HG02938 (cell line): ENCODE measurements around the gene S100A1.
"Not testable (repeated sequence)": the region's sequence is repeated elsewhere in the genome, so short reads cannot be mapped to it uniquely, and the experiment has no call there.

Experiments
- ATAC-seq: cut with Tn5 transposase; IDR thresholded peaks from one replicate; pipeline ENCODE4 v1.9.1; 2021; ENCODE audit warnings: mild to moderate bottlenecking, moderate library complexity; ENCODE audit not compliant: unreplicated experiment

The S100A1 gene

DNA sequence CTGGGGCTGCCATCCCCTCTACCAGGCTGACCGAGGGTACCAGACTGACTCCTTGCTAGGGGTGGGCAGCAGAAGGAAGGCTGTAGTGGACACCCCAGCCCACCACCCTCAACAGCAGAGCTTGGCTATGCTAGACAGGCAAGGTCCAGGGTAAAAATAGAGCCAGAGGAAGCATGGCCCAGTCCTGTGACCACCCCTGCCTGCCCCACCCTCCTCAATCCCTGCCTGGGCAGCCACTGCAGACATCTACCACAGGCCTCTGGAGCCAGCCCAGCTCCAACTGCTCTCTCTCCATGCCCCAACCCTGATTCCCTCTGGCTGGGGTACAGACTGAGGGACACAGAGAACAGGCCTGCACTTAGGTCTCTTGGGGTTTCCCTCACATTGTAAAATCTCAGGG is 1.7 kb downstream of the S100A1 start:
- ATAC-seq = no peak

DNA sequence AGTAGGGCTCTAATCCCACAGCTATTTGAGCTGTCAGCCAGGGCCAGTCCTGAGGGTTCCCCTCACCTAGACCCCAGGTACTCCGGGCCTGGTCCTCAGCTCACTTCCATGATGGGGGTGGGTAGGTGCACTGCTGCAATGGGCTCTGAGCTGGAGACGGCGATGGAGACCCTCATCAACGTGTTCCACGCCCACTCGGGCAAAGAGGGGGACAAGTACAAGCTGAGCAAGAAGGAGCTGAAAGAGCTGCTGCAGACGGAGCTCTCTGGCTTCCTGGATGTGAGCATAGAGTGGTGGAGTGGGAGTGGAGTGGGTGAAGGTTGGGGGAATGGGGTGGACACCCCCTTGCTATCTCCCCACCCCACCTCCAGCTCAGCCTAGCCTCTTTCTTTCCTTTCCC is 2.1 kb downstream of the S100A1 start:
- no peak for ATAC-seq

DNA sequence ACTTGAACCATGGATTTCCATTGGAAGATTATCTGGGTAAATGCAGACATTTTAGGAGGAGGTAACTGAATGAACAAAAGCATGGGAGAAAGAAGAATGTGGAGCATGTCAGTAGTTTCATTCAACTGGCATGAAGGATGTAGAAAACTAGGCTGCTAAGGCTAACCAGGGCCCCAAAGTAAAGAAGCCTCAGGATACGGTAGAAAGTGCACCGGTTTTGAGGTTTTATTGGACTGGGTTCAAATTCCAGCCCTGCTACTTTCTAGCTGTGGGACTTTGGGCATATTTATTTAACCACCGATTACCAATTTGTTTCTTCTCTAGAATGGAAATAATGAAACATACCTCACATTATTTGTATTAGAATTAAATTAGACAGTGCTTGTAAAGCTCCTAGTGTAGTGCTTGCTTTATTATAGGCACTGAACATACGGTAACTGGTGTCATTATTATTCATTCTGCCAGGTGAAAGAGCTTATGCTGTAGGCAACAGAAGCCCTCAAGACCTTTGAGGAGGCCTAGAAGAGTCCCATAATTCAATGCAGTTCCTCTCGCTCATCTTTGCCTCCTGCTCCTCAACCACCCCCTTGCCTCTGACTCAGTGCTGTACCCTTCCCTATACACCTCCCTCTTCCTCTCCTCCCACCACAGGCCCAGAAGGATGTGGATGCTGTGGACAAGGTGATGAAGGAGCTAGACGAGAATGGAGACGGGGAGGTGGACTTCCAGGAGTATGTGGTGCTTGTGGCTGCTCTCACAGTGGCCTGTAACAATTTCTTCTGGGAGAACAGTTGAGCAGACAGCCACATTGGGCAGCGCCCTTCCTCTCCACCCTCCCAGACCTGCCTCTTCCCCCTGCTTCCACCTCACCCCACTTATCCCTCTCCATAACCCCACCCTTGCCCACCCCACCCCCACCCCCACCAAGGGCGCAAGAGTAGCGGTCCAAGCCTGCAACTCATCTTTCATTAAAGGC is 3.1 kb downstream of the S100A1 start:
- ATAC-seq = no peak

DNA sequence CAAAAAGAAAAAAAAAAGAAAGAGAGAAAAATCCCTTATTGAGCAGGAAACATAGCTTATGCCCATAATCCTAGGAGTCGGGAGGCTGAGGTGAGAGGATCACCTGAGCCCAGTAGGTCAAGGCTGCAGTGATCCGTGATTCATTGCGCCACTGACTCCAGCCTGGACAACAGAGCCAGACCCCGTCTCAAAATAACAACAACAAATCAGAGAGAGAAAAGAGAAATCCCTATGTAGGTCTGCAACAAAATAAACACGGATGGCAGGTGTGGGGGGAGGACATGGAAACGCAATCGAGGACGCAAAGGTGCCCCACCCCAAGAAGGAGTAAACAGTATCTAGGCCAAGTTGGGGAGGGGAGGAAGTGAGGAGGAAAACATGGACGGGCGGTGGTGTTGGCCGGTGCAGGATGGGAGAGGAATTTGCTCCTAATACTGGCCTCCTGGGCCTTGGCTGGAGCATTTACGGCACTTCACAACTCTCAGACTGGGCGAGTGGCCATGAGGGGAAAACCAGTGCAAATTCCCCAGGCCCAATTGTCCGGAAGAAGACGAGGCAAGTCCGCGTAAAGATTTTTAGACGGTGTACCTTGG is 5.0 kb downstream of the S100A1 start:
- ATAC-seq = no peak

- peak; percentile 88 for ATAC-seq
Observed at GRCh38 chr1:153633754-153634665, 5.8 kb downstream of the S100A1 start, which contains the start of gene CHTOP. CHTOP (plus strand) TSS chr1:153634066; CDS start chr1:153636589, 2,523 bp downstream.

DNA sequence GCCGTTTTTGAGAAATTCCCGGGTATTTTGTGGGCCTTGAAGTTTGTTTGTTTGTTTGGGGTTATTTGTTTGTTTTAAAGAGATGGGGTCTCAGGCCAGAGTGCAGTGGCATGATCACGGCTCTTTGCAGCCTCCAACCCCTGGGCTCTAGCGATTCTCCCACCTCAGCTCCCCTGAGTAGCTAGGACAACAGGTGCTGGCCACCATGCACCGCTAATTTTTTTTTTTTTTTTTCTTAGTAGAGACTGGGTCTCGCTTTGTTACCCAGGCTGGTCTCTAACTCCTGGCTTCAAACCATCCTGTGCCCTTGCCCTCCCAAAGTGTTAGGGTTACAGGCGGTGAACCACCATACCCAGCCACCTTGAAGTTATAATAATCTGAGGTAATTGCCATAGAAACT is 7.6 kb downstream of the S100A1 start:
- ATAC-seq = no peak

- ATAC-seq = no peak
Observed at GRCh38 chr1:153636312-153636711, 8.1 kb downstream of the S100A1 start.

DNA sequence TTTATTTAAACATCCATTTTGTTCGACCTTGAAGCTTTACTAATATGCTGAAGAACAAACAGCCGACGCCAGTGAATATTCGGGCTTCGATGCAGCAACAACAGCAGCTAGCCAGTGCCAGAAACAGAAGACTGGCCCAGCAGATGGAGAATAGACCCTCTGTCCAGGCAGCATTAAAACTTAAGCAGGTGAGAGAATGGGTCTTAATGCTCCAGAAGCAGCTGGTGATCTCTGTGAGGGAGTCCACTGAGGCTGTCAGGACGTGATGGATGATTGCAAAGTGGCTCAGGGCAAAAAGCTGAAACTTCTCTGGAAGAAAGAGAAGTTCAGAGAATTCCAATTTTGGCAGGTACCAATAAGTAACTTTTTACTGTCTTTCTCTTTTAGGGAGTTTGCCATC is 10.0 kb downstream of the S100A1 start:
- ATAC-seq = no peak

DNA sequence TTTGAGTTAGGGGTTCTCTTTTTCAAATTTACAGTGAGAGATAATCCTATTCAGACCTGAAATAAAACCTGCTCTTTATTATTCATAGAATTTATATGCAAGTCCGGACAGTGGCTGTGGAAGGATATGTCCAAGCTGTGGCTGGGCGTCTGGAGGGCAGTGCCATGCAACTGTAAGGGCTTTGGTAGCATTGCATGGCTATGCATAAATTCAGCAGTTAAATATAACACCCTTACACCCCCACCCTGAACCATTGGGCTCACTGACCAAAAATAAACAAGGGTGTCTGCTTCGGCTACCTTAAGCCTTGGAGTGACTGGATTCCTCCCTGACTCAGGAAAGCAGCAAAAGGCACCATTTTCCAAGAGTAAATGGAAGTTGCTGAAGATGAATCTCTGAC is 11.0 kb downstream of the S100A1 start:
- no peak for ATAC-seq

GRCh38 chr1:153640213-153640612 is 12.0 kb downstream of the S100A1 start:
- ATAC-seq = not testable (repeated sequence)

DNA sequence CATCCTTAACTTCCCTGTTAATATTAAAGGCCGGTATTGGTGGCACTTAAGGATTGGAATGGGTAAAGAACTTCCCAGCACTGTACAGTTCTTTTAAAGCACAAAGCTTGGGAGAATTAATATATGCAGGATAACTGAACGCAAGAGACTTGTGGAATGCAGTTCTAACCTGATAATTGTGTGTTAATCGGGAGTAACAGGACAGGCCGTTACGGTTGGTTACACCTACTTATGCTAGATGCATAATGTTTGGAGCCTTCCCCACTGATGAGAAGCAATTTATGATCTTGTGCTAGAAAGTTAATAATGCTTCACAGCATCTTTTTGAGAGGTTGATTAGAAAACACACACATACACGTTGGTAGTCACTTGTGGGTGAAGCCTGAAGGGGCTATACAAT is 12.6 kb downstream of the S100A1 start:
- ATAC-seq = no peak

DNA sequence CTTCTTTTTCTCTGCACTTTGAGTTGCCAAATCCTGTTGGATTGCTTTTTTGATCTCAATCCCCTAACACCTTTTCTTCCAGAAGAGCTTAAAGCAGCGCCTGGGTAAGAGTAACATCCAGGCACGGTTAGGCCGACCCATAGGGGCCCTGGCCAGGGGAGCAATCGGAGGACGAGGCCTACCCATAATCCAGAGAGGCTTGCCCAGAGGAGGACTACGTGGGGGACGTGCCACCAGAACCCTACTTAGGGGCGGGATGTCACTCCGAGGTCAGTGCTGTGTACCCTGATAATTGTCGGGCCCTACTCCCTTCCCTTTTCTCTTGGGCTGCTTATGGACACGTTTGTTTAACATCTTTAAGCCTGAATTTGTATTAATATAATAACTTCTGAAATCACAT is 13.9 kb downstream of the S100A1 start:
- no peak for ATAC-seq

GRCh38 chr1:153643100-153643499 is 14.9 kb downstream of the S100A1 start:
- no peak for ATAC-seq

- no peak for ATAC-seq
Observed at GRCh38 chr1:153643816-153644215, 15.6 kb downstream of the S100A1 start.

DNA sequence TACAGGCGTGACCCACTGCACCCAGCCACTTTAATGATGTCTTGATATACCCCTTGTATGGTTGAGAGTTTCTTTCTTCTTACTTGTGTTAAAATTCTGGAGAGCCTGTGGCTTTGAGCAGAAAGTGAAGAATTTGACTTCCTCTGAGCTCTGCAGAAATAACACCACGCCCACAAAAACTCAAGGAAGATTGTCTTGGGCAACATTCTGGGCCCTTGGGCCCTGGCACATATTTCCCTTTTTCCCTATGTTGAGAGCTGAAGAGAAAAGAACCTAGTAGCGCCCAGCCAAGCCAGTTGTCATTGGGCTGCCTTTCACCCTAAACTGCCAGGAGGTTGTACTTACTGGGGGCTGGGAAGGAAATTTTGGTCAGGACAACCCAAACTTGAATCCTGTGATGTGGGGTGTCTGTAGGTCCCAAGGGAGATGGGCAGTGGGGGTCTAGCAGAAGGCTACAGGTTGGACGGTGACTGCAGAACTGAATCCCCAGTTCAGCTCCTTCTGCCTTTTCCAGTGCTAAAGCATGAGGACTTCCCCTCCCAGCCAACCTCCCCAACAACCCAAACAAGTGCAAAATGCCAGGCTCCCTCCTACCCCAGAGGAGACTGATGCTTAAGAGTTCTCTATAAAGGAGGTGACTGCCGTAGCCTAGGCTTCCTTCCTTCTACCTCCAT is 18.6 kb downstream of the S100A1 start:
- ATAC-seq = no peak

DNA sequence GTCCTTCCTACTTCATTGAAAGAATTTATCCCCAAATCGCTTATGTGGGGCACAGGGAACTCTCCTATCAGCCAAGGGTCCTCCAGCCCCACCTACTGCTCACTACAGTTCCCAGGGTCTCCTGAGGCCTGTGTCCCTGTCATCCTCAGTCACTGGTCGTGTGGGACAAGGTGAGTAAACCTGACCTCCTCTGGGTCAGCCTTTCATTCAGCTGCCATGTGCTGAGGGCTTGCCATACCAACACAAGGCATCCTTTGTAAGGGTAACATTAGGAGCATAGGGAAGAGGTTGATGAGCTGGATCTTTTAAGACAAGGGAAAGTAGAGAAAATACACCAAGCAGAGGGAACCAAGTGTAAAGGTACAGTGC is 19.1 kb downstream of the S100A1 start:
- ATAC-seq = no peak

DNA sequence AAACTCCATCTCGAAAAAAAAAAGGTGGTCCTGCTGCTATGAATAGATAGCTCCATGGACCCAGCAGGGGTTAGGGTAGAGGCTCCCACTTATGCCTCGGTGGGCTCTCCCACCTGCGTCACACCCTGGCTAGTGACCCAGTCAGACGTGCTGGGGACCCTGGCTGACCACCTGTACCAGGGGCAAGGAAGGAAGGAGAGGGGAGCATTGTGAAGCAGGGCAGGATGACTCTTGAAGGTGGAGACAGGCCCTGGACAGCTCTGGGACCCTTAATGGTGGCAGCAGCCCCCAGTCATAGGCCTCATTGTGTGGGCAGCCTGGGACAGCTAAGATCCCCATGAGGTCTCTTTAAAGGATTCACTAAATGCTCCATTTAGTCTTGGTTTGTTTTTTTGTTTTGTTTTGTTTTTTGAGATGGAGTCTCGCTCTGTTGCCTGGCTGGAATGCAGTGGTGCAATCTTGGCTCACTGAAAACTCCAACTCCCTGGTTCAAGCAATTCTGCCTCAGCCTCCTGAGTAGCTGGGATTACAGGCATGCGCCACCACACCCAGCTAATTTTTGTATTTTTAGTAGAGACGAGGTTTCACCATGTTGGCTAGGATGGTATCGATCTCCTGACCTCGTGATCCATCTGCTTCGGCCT is 19.9 kb downstream of the S100A1 start:
- ATAC-seq = no peak

DNA sequence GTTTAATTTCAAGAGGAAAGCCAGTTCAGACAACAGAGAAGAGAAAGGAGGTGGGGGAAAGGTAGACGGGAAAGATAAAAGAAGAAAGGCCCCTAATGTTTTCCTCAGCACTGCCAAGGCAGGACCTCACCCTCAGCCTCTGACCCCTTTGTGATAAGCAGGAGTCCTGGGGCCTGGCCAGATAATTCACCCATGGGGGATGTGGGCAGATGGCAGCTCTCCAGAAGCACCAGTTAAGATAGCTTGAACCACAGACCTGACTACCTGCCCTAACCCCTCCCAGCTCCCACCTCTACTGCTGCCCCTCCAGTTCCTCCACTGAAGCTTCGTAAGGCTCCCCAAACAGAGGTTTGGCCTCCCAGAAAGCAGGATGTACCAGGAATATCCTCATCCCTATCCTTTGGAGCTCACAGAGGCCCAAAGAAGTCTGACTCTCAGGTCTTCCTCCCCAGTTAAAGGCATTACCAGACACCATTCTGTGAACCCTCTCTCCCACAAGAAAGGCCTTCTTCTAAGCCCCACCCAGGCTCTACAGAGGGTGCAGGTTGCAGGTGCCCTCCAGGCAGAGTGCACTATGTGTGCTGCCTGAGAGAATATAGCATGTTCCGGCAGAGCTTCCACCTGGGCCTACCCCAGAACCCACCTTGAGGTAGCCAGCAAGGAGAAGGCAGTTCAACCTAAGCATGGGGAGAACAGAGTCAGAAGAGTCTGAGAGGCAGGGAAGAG is 21.1 kb downstream of the S100A1 start:
- ATAC-seq = no peak

GRCh38 chr1:153649863-153650235 is 21.6 kb downstream of the S100A1 start:
- ATAC-seq = no peak

- ATAC-seq = no peak
Observed at GRCh38 chr1:153651771-153652170, 23.5 kb downstream of the S100A1 start.
